A549 (cell line): Measurements from ENCODE around the gene RBM34. TPM values are rescaled to one million over a fixed set of nuclear protein-coding genes. Genes with fewer than 3 reads are reported as not detected.

Experiments used
- ATAC-seq, 2 experiments: fragments of 200-7000 bp in 1 of 2; fragments of >200 bp in 1 of 2; cut with Nextera tagmentation in 1 of 2; cut with Tn5 transposase in 1 of 2; 3 replicates each; pipeline versions ENCODE4 v1.8.0 to v1.9.1; 2018 to 2020; ENCODE audit warnings: mild to moderate bottlenecking in 1 of 2, moderate library complexity in 1 of 2
- CTCF ChIA-PET: fragments of 300-600 bp; sonication (Branson Sonifier 250); formaldehyde crosslinking; extraction: SDS; loops from one replicate; lab custom pipeline; 2021; ENCODE audit warnings: antibody characterized with exemption, inconsistent platforms; lab: Yijun Ruan, JAX
- POLR2A ChIA-PET: fragments of 350-600 bp; formaldehyde crosslinking; extraction: SDS; loops from one replicate; lab custom pipeline; 2021; ENCODE audit warnings: antibody characterized with exemption, inconsistent platforms; lab: Yijun Ruan, JAX
- DNase-seq, 2 experiments: peaks; one replicate each; pipeline versions ENCODE4 v3.0.0 to v3.0.0-alpha.2; 2011 to 2016; ENCODE audit warnings: low read depth in 1 of 2, low spot score in 1 of 2
- FAIRE-seq: peaks from 2 replicates; lab custom pipeline; 2011; peaks lifted over from hg19 to GRCh38; lab: Jason Lieb, UNC
- H3K27ac ChIP-seq, 2 experiments: fragments of >200 bp; sonication (Bioruptor Twin); formaldehyde crosslinking; 3 replicates each; pipeline ENCODE4 v1.5.1; 2016 to 2017
- H3K4me1 ChIP-seq: fragments of >200 bp; sonication (Bioruptor Twin); formaldehyde crosslinking; 3 replicates; pipeline ENCODE4 v1.6.1; 2016
- H3K4me2 ChIP-seq: fragments of >200 bp; sonication (Bioruptor Twin); formaldehyde crosslinking; 3 replicates; pipeline ENCODE4 v1.6.1; 2016
- H3K4me3 ChIP-seq: fragments of >200 bp; sonication (Bioruptor Twin); formaldehyde crosslinking; 3 replicates; pipeline ENCODE4 v1.5.1; 2016
- H3K9me3 ChIP-seq: fragments of >200 bp; sonication (Bioruptor Twin); formaldehyde crosslinking; 3 replicates; pipeline ENCODE4 v1.6.1; 2016
- BCL3 ChIP-seq: fragments of >200 bp; sonication (Bioruptor Twin); formaldehyde crosslinking; IDR thresholded peaks from 3 replicates; pipeline ENCODE4 v1.6.1; 2016
- BHLHE40 ChIP-seq: IDR thresholded peaks from 2 replicates; pipeline ENCODE4 v1.6.1; 2012; ENCODE audit warnings: low read depth, low read length, inconsistent platforms
- CBX2 ChIP-seq: fragments of 200-600 bp; sonication (generic); IDR thresholded peaks from 2 replicates; pipeline ENCODE4 v1.6.1; 2016; ENCODE audit warnings: low read depth, mild to moderate bottlenecking, borderline replicate concordance
- CHD2 ChIP-seq: fragments of 150-350 bp; IDR thresholded peaks from 2 replicates; pipeline ENCODE4 v1.6.1; 2014; ENCODE audit warnings: low read length; ENCODE audit not compliant: partially characterized antibody
- E2F6 ChIP-seq: IDR thresholded peaks from 2 replicates; pipeline ENCODE4 v1.6.1; 2012; ENCODE audit warnings: low read depth, borderline replicate concordance
- EHF ChIP-seq: fragments of 250-450 bp; sonication (Bioruptor Pico); IDR thresholded peaks from 2 replicates; pipeline ENCODE4 v1.5.0; 2020; ENCODE audit warnings: mild to moderate bottlenecking
- FOSL2 ChIP-seq, 2 experiments: fragments of 450-650 bp in 1 of 2; fragments of >200 bp in 1 of 2; sonication (Bioruptor Twin) in 1 of 2; formaldehyde crosslinking; IDR thresholded peaks; 2 replicates each; pipeline versions ENCODE4 v1.5.0 to v1.6.1; 2016 to 2020; ENCODE audit warnings: mild to moderate bottlenecking in 1 of 2, moderate library complexity in 1 of 2
- HDAC2 ChIP-seq: fragments of 200-600 bp; sonication (generic); IDR thresholded peaks from 2 replicates; pipeline ENCODE4 v1.6.1; 2016
- HEYL ChIP-seq: fragments of 250-450 bp; sonication (Bioruptor Pico); IDR thresholded peaks from 2 replicates; pipeline ENCODE4 v1.8.0; 2021; ENCODE audit warnings: mild to moderate bottlenecking, moderate library complexity
- HOXA7 ChIP-seq: fragments of 250-450 bp; sonication (Bioruptor Pico); IDR thresholded peaks from 2 replicates; pipeline ENCODE4 v1.5.0; 2020; ENCODE audit warnings: mild to moderate bottlenecking, moderate library complexity
- HOXB13 ChIP-seq: fragments of 250-450 bp; sonication (Bioruptor Pico); IDR thresholded peaks from 2 replicates; pipeline ENCODE4 v1.5.0; 2020; ENCODE audit warnings: low read depth, mild to moderate bottlenecking, moderate library complexity
- KDM5A ChIP-seq: fragments of 200-600 bp; sonication (generic); IDR thresholded peaks from 2 replicates; pipeline ENCODE4 v1.6.1; 2016; ENCODE audit warnings: antibody characterized with exemption, mild to moderate bottlenecking
- MYC ChIP-seq: IDR thresholded peaks from 2 replicates; pipeline ENCODE4 v1.6.1; 2012; ENCODE audit warnings: mild to moderate bottlenecking, inconsistent platforms, low read length, improper control_type of control experiment, borderline replicate concordance
- POLR2AphosphoS2 ChIP-seq: conservative IDR thresholded peaks from 2 replicates; pipeline ENCODE4 v1.6.1; 2012; ENCODE audit warnings: low read length, improper control_type of control experiment, inconsistent platforms
- REST ChIP-seq: fragments of 200-600 bp; sonication (generic); IDR thresholded peaks from 2 replicates; pipeline ENCODE4 v1.6.1; 2016; ENCODE audit warnings: antibody characterized with exemption, mild to moderate bottlenecking, moderate library complexity
- RNF2 ChIP-seq: fragments of 200-600 bp; sonication (generic); IDR thresholded peaks from 2 replicates; pipeline ENCODE4 v1.6.1; 2016; ENCODE audit warnings: low read depth, mild to moderate bottlenecking, antibody characterized with exemption, moderate library complexity, borderline replicate concordance
- SREBF2 ChIP-seq: fragments of 450-650 bp; IDR thresholded peaks from 2 replicates; pipeline ENCODE4 v1.6.1; 2014; ENCODE audit warnings: mild to moderate bottlenecking, moderate library complexity
- USF2 ChIP-seq: fragments of 450-650 bp; IDR thresholded peaks from 2 replicates; pipeline ENCODE4 v1.6.1; 2014; ENCODE audit warnings: antibody characterized with exemption
- ZFP36 ChIP-seq: fragments of 450-650 bp; IDR thresholded peaks from 2 replicates; pipeline ENCODE4 v1.6.1; 2014; ENCODE audit warnings: borderline replicate concordance; ENCODE audit not compliant: partially characterized antibody
- WGBS: methylation state at CpG from one replicate; pipeline ENCODE4 v1.1.6; 2017; ENCODE audit errors: missing lambda C conversion rate; 5-methylcytosine and 5-hydroxymethylcytosine counted together
- polyA plus RNA-seq, 4 experiments: library from polyadenylated mRNA; depleted of rRNA in 3 of 4; stranded (reverse); fragments of >200 nt; fragmentation: RNase III in 1 of 4; extraction: RNeasy Plus Mini Kit Qiagen cat#74134 plus additional on column Dnase treatment in 1 of 4; gene quantifications; 2 replicates in 3 of 4; 3 replicates in 1 of 4; pipeline ENCODE4 v1.2.3, GENCODE V29; 2011 to 2017

Gene RBM34
- polyA plus RNA-seq, 2 of the 4 experiments (the other 2 are of a cell fraction), result 67.8 to 81.8 TPM

- Histone ChIP-seq H3K4me3 (no peak overlapping the region), H3K4me1 (no peaks in the 10 kb centered on the region), H3K4me2 (no peak overlapping the region), H3K27ac (no peak overlapping the region), H3K9me3 (no peaks in the 10 kb centered on the region)
- 94% methylated on average over 5 of the region's 5 CpGs for WGBS
- FAIRE-seq (no peak), DNase-seq (no peak), ATAC-seq (no peak; a peak in 1 of 6 replicates)
- ChIA-PET CTCF (interaction anchor here (1.0 to 1.1 kb wide), 2 partner anchors 13 to 35 kb away, joined by 3 to 5 read pairs; no protein-coding TSS in a partner anchor), POLR2A (no interaction called here)
- no peak for TF ChIP-seq MYC
- TF ChIP-seq CHD2, result no peak
- no peak for TF ChIP-seq SREBF2
- TF ChIP-seq FOSL2 (IDR thresholded peaks at IDR 0.05), result no peak
- TF ChIP-seq FOSL2 (CRISPR knock-in tag; IDR thresholded peaks at IDR 0.05), result no peak
- TF ChIP-seq KDM5A, result no peak
- no peak for TF ChIP-seq POLR2AphosphoS2
Measured at GRCh38 chr1:235139315-235139714, 21.7 kb downstream of the RBM34 start.

- no peak for ATAC-seq
Measured at GRCh38 chr1:235138821-235139220, 22.2 kb downstream of the RBM34 start.

More at GRCh38 chr1:235138821-235139220, 22.2 kb downstream of the RBM34 start:
- 91% methylated on average over 2 of the region's 2 CpGs for WGBS
- ChIA-PET POLR2A (no interaction called here), CTCF (interaction anchor here (1.1 kb wide), 1 partner anchor 14 kb away, joined by 5 read pairs; no protein-coding TSS in a partner anchor)
- Histone ChIP-seq H3K4me1 (no peaks in the 10 kb centered on the region), H3K4me2 (no peak overlapping the region), H3K27ac (no peak overlapping the region), H3K4me3 (no peak overlapping the region), H3K9me3 (no peaks in the 10 kb centered on the region)
- FAIRE-seq (no peak), DNase-seq (no peak)
- no peak for TF ChIP-seq HOXA7 (CRISPR knock-in tag)
- no peak for TF ChIP-seq BCL3
- TF ChIP-seq HOXB13 (CRISPR knock-in tag), result no peak
- no peak for TF ChIP-seq CHD2
- no peak for TF ChIP-seq RNF2
- no peak for TF ChIP-seq HDAC2
- no peak for TF ChIP-seq E2F6
- TF ChIP-seq REST, result no peak
- no peak for TF ChIP-seq USF2
- no peak for TF ChIP-seq ZFP36
- no peak for TF ChIP-seq HEYL
- TF ChIP-seq EHF (CRISPR knock-in tag), result no peak
- no peak for TF ChIP-seq BHLHE40
- TF ChIP-seq CBX2, result no peak
